ENCODE data around the gene ITPR1. TPM values are rescaled to one million over a fixed set of nuclear protein-coding genes. Genes with fewer than 3 reads are reported as not detected.

Gene ITPR1
- total RNA-seq, 1 donor from 2014 or later, result 91.7 TPM

DNA sequence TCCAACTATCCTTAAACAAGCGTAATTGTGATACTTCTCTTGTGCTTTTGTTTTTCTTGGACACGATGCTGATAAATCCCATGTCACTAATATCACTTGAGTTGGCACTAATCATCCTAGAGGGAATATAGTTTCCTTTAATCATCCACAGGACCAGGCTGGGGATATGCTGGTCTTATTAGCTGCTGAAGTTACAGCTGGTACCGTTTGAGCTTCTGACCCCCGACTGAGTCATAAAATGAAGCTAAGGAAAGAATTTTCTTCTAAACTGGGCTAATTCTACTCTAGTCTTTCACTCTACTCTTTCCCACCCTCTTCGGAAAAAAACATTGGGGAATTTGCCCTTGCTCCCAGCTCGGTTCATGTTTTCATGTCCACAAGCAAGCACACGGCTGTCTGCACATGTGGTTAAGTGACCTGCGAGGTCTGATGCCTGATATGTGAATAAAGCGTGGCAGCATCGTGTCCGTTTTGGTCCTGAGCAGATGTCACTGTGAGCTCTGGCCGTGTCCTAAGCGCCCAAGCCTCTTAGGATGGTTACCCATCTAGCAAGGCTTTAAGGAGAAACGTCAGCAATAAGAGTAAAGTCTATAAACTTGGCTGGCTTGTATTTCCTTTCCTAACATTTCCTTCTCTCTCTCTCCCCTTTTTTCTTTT is 223.7 kb downstream of the ITPR1 start:
- H3K27ac ChIP-seq, result no peak overlapping the region
- H3K9me3 ChIP-seq, result no peaks in the 10 kb centered on the region
- H3K36me3 ChIP-seq, result peaks cover 38% of the 10 kb centered on the region
- DNase-seq (no peak), ATAC-seq (no peak)
- intact Hi-C loops (cut with DNase I), result loop anchor here (10.0 kb wide), 2 partner anchors 268 to 308 kb away; no protein-coding TSS in a partner anchor
- H3K27me3 ChIP-seq, result no peaks in the 10 kb centered on the region
- TF ChIP-seq CTCF (IDR thresholded peaks at IDR 0.05), result no peak
- H3K4me1 ChIP-seq, result peaks cover 44% of the 10 kb centered on the region
- H3K4me3 ChIP-seq, result no peak overlapping the region

DNA sequence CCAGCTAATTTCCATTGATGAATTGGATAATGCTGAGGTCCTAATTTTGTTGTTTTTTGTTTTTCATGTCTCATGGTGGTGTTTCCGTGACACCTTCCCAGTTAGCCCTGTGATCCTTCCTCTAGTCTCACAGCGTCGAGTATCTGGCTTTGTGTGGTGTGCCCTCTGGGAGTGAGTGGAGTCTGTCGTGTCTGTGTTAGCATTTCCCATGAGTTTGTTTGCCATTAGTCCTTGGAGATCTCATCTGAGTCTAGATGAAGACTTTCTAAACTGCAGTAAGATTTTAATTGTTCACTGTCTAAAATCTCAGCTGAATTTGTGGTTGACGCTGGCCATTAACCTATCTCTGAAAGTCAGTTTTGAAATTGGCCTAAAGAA is 224.2 kb downstream of the ITPR1 start:
- no peak for TF ChIP-seq CTCF (IDR thresholded peaks at IDR 0.05)
- H3K36me3 ChIP-seq, result peaks cover 35% of the 10 kb centered on the region
- H3K4me3 ChIP-seq, result no peak overlapping the region
- no peaks in the 10 kb centered on the region for H3K27me3 ChIP-seq
- H3K27ac ChIP-seq, result no peak overlapping the region
- no peaks in the 10 kb centered on the region for H3K9me3 ChIP-seq
- ATAC-seq (no peak), DNase-seq (no peak)
- intact Hi-C loops (cut with DNase I), result loop anchor here (10.0 kb wide), 2 partner anchors 267 to 307 kb away; no protein-coding TSS in a partner anchor
- peaks cover 44% of the 10 kb centered on the region for H3K4me1 ChIP-seq

DNA sequence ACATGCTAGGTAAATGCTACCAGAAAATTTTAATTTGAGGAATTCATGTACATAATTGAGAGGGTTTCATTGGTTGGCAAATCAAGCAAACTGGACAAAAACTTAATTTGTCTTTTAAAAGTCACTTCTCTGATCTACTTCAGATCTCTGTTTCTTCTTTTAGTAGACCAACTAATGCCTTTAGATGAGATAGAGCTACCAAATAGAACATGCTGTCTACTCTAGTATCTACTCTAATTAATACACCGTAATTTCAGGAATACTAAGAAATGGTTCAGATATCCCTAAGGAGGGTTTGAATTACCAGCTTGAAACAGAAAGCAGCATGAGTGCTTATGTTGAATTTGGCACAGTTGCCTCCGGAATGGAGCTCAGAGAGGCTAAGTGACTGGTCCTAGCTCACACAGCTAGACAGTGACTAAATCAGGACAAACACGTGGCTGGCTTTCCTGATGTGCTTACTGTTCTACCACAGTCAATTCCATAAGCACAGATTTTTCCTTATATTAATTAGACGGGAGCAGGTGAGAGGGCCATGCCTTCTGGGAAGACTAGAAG is 225.1 kb downstream of the ITPR1 start:
- peaks cover 50% of the 10 kb centered on the region for H3K4me1 ChIP-seq
- DNase-seq, result no peak
- no peak for ATAC-seq
- H3K9me3 ChIP-seq, result no peaks in the 10 kb centered on the region
- peaks cover 26% of the 10 kb centered on the region for H3K36me3 ChIP-seq
- TF ChIP-seq CTCF (IDR thresholded peaks at IDR 0.05), result no peak
- no peak overlapping the region for H3K4me3 ChIP-seq
- intact Hi-C loops (cut with DNase I), result loop anchor here (10.0 kb wide), 2 partner anchors 267 to 307 kb away; no protein-coding TSS in a partner anchor
- H3K27ac ChIP-seq, result peak overlapping the region; percentile 42
- no peaks in the 10 kb centered on the region for H3K27me3 ChIP-seq

- intact Hi-C loops (cut with DNase I), result loop anchor here (10.0 kb wide), 2 partner anchors 266 to 306 kb away; no protein-coding TSS in a partner anchor
- no peak for ATAC-seq
- TF ChIP-seq CTCF (IDR thresholded peaks at IDR 0.05), result no peak
Observed at GRCh38 chr3:4719046-4719501, 225.9 kb downstream of the ITPR1 start.

GRCh38 chr3:4720316-4721075 is 227.3 kb downstream of the ITPR1 start:
- intact Hi-C loops (cut with DNase I), result no loop called here
- Histone ChIP-seq H3K27ac (peak overlapping the region; percentile 59), H3K4me1 (peaks cover 59% of the 10 kb centered on the region), H3K9me3 (no peaks in the 10 kb centered on the region), H3K27me3 (no peaks in the 10 kb centered on the region), H3K36me3 (peaks cover 10% of the 10 kb centered on the region), H3K4me3 (no peak overlapping the region)
- TF ChIP-seq CTCF (IDR thresholded peaks at IDR 0.05), result peak; percentile 50
- DNase-seq, result no peak
- peak; percentile 79 for ATAC-seq

More at GRCh38 chr3:4719046-4719501, 225.9 kb downstream of the ITPR1 start:
- H3K27ac ChIP-seq, result peak overlapping the region; percentile 42
- H3K4me1 ChIP-seq, result peaks cover 56% of the 10 kb centered on the region
- H3K36me3 ChIP-seq, result peaks cover 18% of the 10 kb centered on the region
- no peak for DNase-seq
- no peaks in the 10 kb centered on the region for H3K9me3 ChIP-seq
- no peaks in the 10 kb centered on the region for H3K27me3 ChIP-seq
- no peak overlapping the region for H3K4me3 ChIP-seq
